GM18526 (cell line): Measurements from ENCODE around the gene RAB44.

Source experiments
- POLR2A ChIP-seq: IDR thresholded peaks from 3 replicates; pipeline ENCODE4 v1.6.1; 2011; ENCODE audit not compliant: insufficient read length; ENCODE audit errors: extremely low read depth

Gene RAB44

GRCh38 chr6:36771145-36771544 lies 73.5 kb downstream of the RAB44 start:
- TF ChIP-seq POLR2A, result no peak

GRCh38 chr6:36772397-36772796 lies 74.8 kb downstream of the RAB44 start:
- no peak for TF ChIP-seq POLR2A

GRCh38 chr6:36774331-36774730 lies 76.7 kb downstream of the RAB44 start:
- TF ChIP-seq POLR2A, result no peak

GRCh38 chr6:36776167-36776566 lies 78.5 kb downstream of the RAB44 start:
- no peak for TF ChIP-seq POLR2A

GRCh38 chr6:36777801-36778200 lies 80.2 kb downstream of the RAB44 start:
- no peak for TF ChIP-seq POLR2A

GRCh38 chr6:36779227-36779626 lies 81.6 kb downstream of the RAB44 start:
- TF ChIP-seq POLR2A, result no peak

GRCh38 chr6:36780442-36781177 lies 83.0 kb downstream of the RAB44 start:
- no peak for TF ChIP-seq POLR2A

- no peak for TF ChIP-seq POLR2A
Observed at GRCh38 chr6:36781669-36782068, 84.0 kb downstream of the RAB44 start.
